Stimulated activated CD8-positive, alpha-beta memory T cell treated with anti-CD3 and anti-CD28 coated beads, Interleukin-15, amount 100 ng/mL, for 48 hours (primary cell): Measurements from ENCODE around the gene ASIC4.

Experiments used
- DNase-seq, 2 donors: peaks; one replicate each; pipeline ENCODE4 v3.0.0-alpha.2; 2020; ENCODE audit warnings: low read depth in 2 of 2

The ASIC4 gene

DNA sequence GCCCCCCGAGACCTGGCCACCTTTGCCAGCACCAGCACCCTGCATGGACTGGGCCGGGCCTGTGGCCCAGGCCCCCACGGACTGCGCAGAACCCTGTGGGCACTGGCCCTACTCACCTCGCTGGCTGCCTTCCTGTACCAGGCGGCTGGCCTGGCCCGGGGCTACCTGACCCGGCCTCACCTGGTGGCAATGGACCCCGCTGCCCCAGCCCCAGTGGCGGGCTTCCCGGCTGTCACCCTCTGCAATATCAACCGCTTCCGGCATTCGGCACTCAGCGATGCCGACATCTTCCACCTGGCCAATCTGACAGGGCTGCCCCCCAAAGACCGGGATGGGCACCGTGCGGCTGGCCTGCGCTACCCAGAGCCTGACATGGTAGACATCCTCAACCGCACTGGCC, 554 bp downstream of the ASIC4 start:
- DNase-seq, result no peak

DNA sequence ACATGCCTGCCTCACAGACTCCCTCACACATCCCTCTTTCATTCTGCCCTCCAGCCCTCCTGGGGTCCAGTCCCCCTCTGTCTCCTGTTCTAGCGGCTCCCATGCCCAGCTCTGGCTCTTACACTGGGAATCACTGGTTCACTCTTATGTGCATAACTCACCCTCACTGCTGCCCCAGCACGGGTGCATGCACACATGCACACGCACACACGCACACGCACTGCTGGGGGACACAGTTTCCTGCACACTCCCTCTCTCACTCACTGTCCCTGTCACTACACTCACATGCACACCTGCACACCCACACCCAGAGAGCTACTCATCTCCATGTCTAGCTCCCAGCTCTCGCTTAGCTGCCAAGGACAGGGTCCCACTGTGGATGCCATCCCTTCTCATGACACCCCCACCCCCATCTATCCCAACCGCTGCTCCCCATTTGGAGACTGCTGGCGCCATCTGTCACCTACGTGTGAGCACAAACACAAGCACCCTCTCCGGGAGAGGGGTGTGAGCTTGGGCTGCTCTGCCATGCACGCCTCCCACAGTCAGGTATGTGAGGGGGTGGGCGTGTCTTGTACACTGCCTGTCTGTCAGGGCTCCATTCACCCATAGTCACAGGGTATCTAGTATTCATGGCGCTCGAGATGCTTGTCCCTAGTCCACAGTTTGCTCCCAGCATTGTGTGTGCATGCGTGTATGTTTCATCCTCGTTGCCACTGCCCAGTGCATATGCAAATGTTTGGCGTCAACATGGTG, 1.8 kb downstream of the ASIC4 start:
- DNase-seq, result no peak

GRCh38 chr2:219516888-219517287, 2.6 kb downstream of the ASIC4 start:
- no peak for DNase-seq

DNA sequence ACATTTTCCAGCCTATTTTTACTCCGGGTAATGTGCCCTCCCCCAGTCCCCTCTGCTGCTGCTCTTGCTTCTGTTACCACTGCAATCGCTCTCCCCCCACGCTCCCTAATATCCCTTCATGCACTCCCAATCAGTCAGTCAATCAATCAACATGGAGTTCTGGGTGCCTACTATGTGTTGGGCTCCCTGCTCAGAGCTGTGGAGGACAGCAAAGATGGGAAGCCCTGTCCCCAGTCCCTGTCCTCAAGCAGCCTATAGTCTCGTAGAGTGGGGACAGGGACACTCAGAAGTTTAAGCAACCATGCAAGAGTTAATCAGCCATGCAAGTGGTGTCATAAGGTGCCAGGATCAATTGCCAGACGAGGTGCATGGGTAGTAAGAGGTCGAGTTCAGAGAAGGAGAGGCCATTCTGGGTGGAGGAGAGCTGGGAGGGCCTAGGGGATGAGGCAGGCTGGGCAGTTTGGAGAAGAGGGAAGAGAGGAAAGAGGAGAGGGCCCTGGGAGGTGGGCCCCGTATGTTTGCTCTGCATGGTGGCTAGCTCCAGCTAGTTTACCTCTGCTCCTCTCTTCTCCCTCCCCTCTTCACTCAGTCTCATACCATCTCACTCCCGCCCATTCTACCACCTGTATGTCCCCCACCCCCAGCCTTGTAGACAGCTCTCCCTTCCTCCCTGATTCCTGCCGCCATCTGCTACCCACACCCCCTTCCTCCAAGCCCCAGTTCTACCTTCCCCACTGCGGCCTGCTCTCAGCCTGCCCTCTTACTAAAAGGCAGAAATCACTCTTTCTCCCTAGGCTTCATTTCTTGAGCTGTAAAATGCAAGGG, 3.9 kb downstream of the ASIC4 start:
- DNase-seq, result no peak

DNA sequence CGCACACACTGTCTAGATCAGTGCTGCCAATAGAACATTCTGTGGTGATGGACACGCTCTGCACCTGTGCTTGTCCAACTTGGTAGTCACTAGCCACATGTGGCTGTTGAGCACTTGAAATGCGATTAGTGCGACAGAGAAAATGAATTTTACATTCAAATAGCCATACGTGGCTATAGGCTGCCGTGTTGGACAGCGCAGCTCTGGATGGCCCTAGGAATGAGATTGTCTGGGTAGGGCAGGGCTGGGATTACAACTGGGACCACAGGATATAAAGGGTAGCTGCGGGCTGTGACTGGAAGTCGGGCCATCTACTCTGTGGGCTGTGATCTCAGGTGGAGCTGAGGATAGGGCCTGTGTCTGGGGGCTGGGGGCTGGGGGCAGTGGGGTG, 5.2 kb downstream of the ASIC4 start:
- DNase-seq, result no peak

- no peak for DNase-seq
Measured at GRCh38 chr2:219520079-219520478, 5.8 kb downstream of the ASIC4 start.

DNA sequence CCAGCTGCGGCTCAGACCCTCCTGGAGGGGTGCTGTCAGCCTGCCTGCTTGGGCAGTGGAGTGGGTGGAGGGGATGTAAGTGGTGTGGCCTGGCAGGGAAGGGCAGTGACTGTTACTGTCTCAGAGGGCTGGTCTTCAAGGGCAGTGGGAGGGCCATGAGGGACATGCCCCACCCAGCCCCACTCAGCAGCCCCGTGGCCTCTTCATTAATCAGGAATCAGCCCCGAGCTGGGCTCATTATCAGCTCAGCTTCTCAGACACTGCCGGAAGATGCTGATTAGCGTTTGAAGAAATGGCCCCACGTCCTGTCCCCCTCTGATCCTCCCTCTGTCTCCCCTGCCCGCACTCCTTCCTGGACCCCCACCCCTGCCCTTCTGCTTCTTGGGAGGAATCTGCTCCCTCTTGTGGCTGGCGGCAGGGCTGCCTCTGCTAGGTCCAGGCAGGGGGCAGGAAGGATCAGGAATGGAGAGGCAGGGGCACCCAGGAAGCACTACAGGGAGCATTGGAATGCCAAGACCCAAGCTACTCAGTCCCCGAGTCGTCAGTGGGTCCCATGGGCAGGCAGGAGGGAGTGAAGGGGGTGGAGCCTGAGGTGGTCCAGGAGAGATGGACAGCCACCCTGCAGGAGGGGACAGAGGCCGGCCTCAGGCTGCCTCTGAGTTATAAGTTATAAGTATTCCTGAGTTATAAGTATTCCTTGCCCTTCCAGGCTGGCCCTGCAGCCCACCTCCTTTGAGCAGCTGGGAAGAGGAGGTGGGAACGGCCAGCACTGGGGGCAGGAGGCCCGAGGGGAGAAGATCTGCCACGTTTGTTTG, 7.0 kb downstream of the ASIC4 start:
- DNase-seq, result no peak

GRCh38 chr2:219522111-219523030, 8.1 kb downstream of the ASIC4 start:
- no peak for DNase-seq

DNA sequence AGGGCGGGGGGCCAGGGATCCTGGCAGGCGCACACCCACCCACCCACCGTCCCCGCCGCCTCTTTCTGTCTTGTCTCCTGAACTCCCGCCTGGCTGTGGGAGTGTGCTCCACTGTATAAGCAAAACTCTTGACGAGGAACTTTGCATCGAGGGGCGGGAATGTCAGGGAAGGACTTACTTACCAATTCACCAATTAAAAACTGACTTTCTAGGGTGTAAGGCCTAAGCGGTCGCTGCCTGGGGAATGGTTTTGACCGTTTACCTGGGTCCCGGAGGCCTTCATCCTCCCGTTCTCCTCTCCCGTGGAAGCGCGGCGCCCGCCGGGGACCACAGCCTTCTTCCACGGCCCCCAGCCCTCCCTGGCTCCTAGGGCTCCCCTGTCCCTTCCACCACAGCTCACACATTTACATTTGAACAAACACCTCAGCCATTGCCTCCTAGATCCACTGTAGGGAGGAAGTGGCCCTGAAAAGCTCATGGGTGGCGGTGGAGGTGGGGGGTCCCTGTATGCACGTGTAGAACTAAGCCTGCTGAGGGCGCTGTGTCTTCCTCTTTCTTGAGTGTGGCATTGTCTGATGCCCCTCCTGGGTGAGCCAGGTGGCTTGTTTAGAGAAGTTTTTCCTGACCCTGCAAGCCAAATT, 8.9 kb downstream of the ASIC4 start:
- no peak for DNase-seq

DNA sequence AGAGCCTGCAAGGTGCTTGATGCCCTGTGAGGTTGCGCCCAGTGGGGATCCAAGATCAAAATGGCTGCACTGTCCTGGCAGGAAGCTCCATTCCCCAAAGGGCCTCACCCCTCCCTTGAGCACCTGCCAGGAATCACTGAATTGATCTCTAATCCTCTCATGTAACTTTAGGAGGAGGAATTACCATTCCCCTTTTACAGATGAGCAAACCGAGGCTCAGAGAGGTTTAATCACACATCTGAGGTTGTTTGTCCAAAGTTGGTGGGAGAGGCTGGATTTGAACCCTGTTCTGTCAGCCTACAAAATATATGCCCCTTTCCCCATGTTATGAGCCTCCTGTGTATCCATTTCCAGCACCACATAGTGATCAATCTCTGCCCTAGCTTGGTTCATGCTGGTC, 10.5 kb downstream of the ASIC4 start:
- no peak for DNase-seq

DNA sequence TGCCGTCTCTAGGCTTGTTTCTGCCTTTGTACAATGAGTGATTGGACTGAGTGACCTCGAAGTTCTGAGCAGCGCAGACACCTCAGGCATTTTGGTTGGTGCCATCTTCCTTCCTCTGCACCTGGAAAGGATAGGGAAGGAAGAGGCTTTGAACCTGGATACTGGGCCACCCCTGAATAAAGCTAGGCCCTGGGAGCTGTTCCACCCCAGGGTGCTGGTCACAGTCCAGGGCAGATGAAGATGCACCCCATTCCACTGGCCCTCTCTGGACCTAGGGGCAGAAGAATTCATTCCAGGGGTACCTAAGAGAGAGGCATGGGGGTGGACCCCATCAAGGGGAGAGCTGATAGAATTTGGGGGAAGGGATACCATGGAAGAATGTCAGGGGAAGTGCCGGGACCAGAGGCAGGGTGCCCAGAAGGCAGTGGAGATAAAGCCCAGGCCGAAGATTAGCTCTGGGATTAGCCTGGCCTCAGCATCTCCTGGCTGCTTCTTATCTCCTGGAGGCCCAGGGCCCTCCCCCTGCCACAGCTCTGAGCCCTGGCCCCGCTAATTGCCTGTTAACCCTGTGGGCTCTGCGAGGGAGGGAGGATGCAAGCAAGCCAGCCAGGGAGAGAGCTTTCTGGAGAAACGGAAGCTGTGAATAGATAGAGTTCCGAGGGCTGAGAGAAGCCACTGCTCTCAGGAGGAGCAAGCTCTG, 11.4 kb downstream of the ASIC4 start:
- DNase-seq, result no peak

GRCh38 chr2:219526320-219527075, 12.2 kb downstream of the ASIC4 start:
- DNase-seq, result no peak

DNA sequence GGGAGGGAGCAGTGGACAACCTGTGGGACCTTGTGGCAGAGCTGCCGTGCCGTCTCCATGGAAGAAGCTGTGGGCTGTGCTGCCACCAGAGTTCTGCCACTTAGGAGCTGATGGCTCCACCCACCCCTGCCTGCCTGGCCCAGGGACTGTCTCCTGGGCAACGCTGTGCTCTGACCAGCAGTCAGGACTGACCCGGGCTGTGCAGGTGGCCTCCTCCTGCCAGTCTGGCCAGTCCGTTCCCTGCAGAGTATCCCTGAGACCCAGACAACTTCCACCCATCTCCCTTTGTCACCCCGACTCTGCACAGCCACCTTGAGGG, 12.8 kb downstream of the ASIC4 start:
- no peak for DNase-seq

- DNase-seq, result no peak
Measured at GRCh38 chr2:219527472-219527871, 13.2 kb downstream of the ASIC4 start.

DNA sequence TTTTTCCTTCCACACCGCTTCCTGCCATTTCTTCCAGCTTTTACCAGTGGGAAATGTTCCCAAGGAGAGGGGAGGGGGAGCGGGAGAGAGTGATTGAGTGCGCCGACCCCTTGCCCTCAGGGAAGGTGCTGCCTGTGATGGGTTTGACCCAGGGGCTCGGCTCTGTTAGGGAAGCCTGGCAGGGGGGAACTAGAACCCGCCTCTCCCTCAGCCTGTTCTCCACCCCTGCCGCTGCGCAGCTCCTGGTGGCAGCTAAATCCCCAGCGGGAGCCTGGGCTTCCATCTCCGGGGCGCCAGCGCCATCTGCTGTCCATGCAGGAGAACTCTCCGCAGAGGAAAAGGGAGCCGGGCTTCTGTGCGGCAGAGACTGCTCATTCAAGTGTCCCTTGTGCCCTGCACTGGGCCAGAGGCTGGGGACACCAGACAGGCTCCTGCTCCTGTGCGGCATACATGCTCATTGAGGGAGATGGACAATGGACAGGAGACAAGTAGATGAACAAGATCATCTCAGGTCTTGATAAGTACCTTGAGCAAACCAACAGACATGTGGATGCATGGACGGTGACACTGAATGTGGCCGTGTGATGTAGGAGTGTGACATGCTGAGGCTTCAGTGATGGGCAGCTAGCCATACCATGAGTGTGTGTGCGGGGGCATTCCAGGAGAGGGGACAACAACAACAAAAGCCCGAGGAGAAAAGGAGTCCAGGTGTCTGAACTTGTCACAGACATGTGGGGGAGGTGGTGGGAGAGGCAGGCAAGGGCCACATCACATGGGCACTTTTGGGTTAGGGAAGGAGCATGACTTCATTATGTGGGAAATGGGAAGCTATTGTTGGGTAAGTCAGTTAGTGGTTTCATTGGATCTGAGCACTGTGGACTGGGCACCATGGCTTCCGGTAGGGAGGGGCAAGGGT, 16.0 kb downstream of the ASIC4 start:
- DNase-seq, result peak; percentile 67 to 68

GRCh38 chr2:219531639-219532377, 17.5 kb downstream of the ASIC4 start:
- DNase-seq, result no peak

- DNase-seq, result no peak
Measured at GRCh38 chr2:219532378-219532649, 18.0 kb downstream of the ASIC4 start.
